Ascending aorta (tissue), 2 donors: ENCODE data around the gene MROH2A. TPM values are rescaled to one million over a fixed set of nuclear protein-coding genes. Genes with fewer than 3 reads are reported as not detected.

Experiments used
- DNase-seq, 2 donors: peaks; one replicate each; pipeline ENCODE4 v3.0.0-alpha.2; 2019; ENCODE audit warnings: low spot score in 2 of 2
- H3K27ac ChIP-seq, 2 donors: fragments of 200-600 bp; sonication (generic); one replicate each; pipeline ENCODE4 v1.5.1; 2016 to 2017; ENCODE audit warnings: mild to moderate bottlenecking in 1 of 2
- H3K27me3 ChIP-seq: fragments of 200-600 bp; sonication (generic); one replicate; pipeline ENCODE4 v1.5.1; 2017
- H3K36me3 ChIP-seq, 2 donors: fragments of 200-600 bp; sonication (generic); one replicate each; pipeline ENCODE4 v1.5.1; 2016
- H3K4me1 ChIP-seq, 2 donors: fragments of 200-600 bp; sonication (generic); one replicate each; pipeline ENCODE4 v1.5.1; 2016 to 2017; ENCODE audit warnings: mild to moderate bottlenecking in 1 of 2
- H3K4me3 ChIP-seq, 2 donors: fragments of 200-600 bp; sonication (generic); one replicate each; pipeline ENCODE4 v1.5.1; 2016 to 2017; ENCODE audit warnings: mild to moderate bottlenecking in 1 of 2
- H3K9me3 ChIP-seq, 2 donors: fragments of 200-600 bp; sonication (generic); one replicate each; pipeline ENCODE4 v1.5.1; 2016
- intact Hi-C: fragments of 100-400 bp; cut with DNase I; formaldehyde crosslinking; loops from one replicate; pipeline ENCODE4 v1.15.1; 2023
- total RNA-seq: library from RNA; depleted of rRNA; stranded (reverse); fragments of >200 nt; gene quantifications from one replicate; pipeline ENCODE4 v1.1.0, GENCODE V29; 2016
- TF ChIP-seq, protein P1 (sequence below), 3 experiments: fragments of 200-600 bp in 2 of 3; fragments of 450-650 bp in 1 of 3; sonication (generic) in 2 of 3; IDR thresholded peaks; one replicate each; pipeline ENCODE4 v1.5.1; 2016 to 2019; ENCODE audit warnings: antibody characterized with exemption in 3 of 3, mild to moderate bottlenecking in 1 of 3, moderate library complexity in 1 of 3

MROH2A gene
- total RNA-seq, 1 donor from 2014 or later, result not detected

DNA sequence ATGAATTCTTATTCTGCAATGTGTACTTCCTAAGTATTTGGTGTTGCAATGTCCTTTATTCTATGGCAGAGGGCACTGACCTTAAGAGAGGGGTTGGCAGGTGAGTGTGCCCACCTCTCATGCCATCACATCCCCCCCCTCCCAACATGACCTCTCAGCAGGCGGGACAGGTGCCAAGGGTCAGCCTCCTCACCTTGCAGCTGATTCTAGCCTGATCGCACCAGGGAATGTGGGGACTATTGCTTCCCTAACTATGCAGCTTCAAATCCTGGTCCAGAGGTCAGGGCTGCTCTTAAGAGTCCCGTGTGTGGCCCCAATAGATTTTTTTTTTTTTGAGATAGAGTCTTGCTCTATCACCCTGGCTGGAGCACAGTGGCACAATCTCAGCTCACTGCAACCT, 66.7 kb downstream of the MROH2A start:
- TF ChIP-seq, protein P1, sequence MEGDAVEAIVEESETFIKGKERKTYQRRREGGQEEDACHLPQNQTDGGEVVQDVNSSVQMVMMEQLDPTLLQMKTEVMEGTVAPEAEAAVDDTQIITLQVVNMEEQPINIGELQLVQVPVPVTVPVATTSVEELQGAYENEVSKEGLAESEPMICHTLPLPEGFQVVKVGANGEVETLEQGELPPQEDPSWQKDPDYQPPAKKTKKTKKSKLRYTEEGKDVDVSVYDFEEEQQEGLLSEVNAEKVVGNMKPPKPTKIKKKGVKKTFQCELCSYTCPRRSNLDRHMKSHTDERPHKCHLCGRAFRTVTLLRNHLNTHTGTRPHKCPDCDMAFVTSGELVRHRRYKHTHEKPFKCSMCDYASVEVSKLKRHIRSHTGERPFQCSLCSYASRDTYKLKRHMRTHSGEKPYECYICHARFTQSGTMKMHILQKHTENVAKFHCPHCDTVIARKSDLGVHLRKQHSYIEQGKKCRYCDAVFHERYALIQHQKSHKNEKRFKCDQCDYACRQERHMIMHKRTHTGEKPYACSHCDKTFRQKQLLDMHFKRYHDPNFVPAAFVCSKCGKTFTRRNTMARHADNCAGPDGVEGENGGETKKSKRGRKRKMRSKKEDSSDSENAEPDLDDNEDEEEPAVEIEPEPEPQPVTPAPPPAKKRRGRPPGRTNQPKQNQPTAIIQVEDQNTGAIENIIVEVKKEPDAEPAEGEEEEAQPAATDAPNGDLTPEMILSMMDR (IDR thresholded peaks at IDR 0.05), result no peak
- no peak for DNase-seq
- intact Hi-C loops, result no loop called here
- Histone ChIP-seq H3K36me3 (no peaks in the 10 kb centered on the region), H3K4me3 (no peak overlapping the region), H3K4me1 (no peaks in the 10 kb centered on the region), H3K27me3 (no peaks in the 10 kb centered on the region), H3K27ac (no peak overlapping the region), H3K9me3 (no peaks in the 10 kb centered on the region)

DNA sequence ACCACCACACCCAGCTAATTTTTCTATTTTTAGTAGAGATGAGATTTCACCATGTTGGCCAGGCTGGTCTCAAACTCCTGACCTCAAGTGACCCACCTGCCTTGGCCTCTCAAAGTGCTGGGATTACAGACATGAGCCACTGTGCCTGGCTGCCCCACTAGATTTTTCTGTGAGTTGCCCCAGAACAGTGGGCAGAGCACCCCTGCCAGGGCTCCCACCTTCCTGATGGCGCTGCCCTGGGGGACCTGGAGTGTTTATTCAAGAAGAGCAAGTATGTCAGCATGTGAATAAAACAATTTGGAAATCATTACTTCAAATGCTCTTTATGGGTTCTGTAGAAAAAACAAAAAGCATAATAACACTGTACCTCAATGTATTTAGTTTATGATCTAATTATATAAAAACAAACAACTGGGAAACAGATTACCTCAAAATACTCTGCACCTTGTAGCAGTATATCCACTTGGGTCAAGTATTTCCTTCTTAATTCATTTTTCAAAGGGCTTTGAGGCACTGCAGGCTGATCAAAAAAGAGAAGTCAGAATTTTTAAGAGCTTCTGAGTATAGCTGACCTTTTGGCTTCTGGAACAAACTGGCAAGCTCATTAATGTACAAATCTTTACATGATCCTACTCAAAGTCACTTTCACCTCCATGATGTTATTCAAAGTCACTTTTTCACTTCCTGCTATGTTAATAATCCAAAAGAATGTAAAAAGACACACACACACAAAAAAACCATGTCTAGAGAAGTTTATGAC, 67.4 kb downstream of the MROH2A start:
- Histone ChIP-seq H3K27ac (no peak overlapping the region), H3K27me3 (no peaks in the 10 kb centered on the region), H3K36me3 (no peaks in the 10 kb centered on the region), H3K9me3 (no peaks in the 10 kb centered on the region), H3K4me3 (no peak overlapping the region), H3K4me1 (no peaks in the 10 kb centered on the region)
- TF ChIP-seq, protein P1 (IDR thresholded peaks at IDR 0.05), result no peak
- no peak for DNase-seq
- intact Hi-C loops, result no loop called here

DNA sequence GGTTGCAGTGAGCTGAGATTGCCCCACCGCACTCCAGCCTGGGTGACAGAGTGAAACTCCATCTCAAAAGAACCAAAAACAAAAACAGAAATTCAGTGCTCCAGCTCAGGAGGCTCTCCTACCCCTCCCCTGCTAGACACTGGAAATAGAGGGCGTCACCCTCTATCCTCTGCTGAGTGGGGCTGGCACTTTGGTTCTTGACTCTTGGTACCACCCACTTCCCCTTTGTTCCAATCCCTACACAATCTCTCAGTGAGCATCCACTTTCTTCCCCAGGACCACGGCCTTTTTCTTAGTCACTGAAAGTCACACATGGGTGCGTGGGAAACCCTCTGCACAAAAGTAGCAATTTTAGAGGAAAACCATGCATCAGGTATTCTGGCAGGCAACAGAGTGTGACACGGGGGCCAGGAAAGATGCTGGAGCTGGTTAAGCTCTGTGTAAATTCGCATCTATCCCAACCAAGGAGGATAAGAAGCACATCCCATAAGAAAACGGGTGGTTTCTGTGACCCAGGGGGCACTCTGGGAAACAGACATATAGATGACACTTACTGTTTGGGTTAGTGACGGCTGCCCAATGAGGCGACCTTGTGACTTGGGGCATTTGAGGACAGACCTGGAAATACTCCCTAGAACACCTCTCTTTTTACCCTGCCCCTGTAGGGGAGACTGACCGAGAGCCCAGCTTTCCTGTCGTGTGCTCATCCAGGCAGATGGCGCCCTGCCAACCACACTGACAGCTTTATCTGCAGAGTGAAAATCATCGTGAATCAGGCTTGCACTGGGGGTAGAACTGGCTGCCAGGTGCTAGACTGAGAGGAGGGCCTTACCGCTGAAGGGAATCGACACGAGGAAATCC, 68.5 kb downstream of the MROH2A start:
- intact Hi-C loops, result no loop called here
- Histone ChIP-seq H3K4me1 (no peaks in the 10 kb centered on the region), H3K4me3 (no peak overlapping the region), H3K27ac (no peak overlapping the region), H3K27me3 (no peaks in the 10 kb centered on the region), H3K9me3 (no peaks in the 10 kb centered on the region), H3K36me3 (no peaks in the 10 kb centered on the region)
- DNase-seq, result no peak
- TF ChIP-seq, protein P1 (IDR thresholded peaks at IDR 0.05), result no peak

DNA sequence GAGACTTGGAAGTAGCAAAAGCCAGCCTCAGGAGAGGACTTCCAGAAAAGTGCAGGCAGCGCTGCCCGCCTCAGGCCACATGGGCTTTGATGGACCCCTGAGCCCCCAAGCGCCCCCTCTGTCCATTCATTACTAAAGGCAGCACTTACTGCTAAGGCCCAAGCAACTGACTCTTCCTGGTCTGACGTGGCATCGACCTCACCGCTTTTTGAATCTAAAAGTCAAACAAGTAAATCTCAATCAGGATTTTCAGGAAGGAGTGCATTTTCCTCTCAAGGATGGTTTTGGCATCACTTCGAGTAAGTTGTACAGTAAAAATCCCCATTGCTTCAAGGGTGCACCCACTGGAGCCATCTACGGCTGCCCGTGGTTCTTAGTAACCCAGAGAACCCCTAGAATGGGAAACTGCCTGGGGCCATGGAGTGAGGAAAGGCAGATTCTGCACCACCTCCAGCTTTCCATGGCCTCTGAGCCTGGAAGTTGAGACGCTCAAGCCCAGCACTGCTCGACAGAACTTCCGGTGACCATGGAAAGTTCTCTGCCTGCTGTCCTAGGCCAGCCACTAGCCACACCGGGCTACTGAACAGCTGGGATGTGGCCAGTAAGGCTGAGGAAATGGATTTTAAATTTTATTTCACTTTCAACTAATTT, 69.2 kb downstream of the MROH2A start:
- TF ChIP-seq, protein P1 (IDR thresholded peaks at IDR 0.05), result no peak
- H3K27ac ChIP-seq, result no peak overlapping the region
- H3K4me1 ChIP-seq, result no peaks in the 10 kb centered on the region
- no peak overlapping the region for H3K4me3 ChIP-seq
- H3K27me3 ChIP-seq, result no peaks in the 10 kb centered on the region
- no peaks in the 10 kb centered on the region for H3K36me3 ChIP-seq
- H3K9me3 ChIP-seq, result no peaks in the 10 kb centered on the region
- no peak for DNase-seq
- intact Hi-C loops, result no loop called here

DNA sequence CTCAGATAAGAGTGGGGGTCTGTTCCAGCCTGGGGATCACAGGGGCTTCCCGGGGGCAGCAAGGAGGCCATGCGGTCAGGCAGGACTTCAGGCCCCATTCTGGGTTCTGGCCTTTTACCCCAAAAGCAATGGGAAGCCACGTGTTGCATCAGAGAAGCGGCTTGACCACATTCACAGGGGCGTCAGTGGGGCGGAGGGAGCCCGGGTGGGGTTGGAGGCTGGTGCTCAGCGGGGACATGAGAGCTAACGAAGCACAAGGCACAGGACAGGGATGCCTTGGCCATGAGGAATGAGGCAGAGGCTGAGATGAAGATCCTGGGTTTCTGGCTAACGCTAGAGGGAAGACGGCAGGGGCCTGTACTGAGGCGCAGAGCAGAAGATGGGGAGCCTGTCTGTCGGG, 70.1 kb downstream of the MROH2A start:
- no peaks in the 10 kb centered on the region for H3K27me3 ChIP-seq
- no peaks in the 10 kb centered on the region for H3K4me1 ChIP-seq
- no peak overlapping the region for H3K4me3 ChIP-seq
- TF ChIP-seq, protein P1 (IDR thresholded peaks at IDR 0.05), result no peak
- intact Hi-C loops, result no loop called here
- H3K27ac ChIP-seq, result no peak overlapping the region
- no peaks in the 10 kb centered on the region for H3K36me3 ChIP-seq
- no peaks in the 10 kb centered on the region for H3K9me3 ChIP-seq
- DNase-seq, result no peak
